VCaP (cell line): ENCODE measurements around the gene EN1.

ENCODE experiments used
- H3K27ac ChIP-seq: fragments of 450-650 bp; 2 replicates; pipeline ENCODE4 v1.5.1; 2017
- CTCF ChIP-seq: fragments of 450-650 bp; conservative IDR thresholded peaks from 2 replicates; pipeline ENCODE4 v1.5.1; 2017; ENCODE audit warnings: mild to moderate bottlenecking, moderate library complexity

EN1 gene

GRCh38 chr2:118834440-118834810 lies 13.0 kb downstream of the EN1 start:
- no peak overlapping the region for H3K27ac ChIP-seq
- TF ChIP-seq CTCF = no peak

- H3K27ac ChIP-seq = no peak overlapping the region
- TF ChIP-seq CTCF = no peak
Observed at GRCh38 chr2:118833716-118834439, 13.6 kb downstream of the EN1 start.

GRCh38 chr2:118832791-118833715 lies 14.4 kb downstream of the EN1 start:
- H3K27ac ChIP-seq = no peak overlapping the region
- no peak for TF ChIP-seq CTCF

- no peak overlapping the region for H3K27ac ChIP-seq
- no peak for TF ChIP-seq CTCF
Observed at GRCh38 chr2:118832071-118832790, 15.2 kb downstream of the EN1 start.

- H3K27ac ChIP-seq = no peak overlapping the region
- no peak for TF ChIP-seq CTCF
Observed at GRCh38 chr2:118830881-118831280, 16.6 kb downstream of the EN1 start.

- TF ChIP-seq CTCF = no peak
- H3K27ac ChIP-seq = no peak overlapping the region
Observed at GRCh38 chr2:118830118-118830517, 17.3 kb downstream of the EN1 start.

- no peak for TF ChIP-seq CTCF
- H3K27ac ChIP-seq = no peak overlapping the region
Observed at GRCh38 chr2:118826093-118826492, 21.4 kb downstream of the EN1 start.
